Subcutaneous adipose tissue (tissue), 4 donors: ENCODE measurements around the gene ADAMTS17. TPM values are rescaled to one million over a fixed set of nuclear protein-coding genes. Genes with fewer than 3 reads are reported as not detected.

Experiments
- CTCF ChIP-seq: fragments of 450-650 bp; IDR thresholded peaks from one replicate; pipeline ENCODE4 v1.5.1; 2016; ENCODE audit warnings: low read depth, mild to moderate bottlenecking, control low read depth, antibody characterized with exemption, moderate library complexity
- total RNA-seq, 4 donors: library from RNA; depleted of rRNA; stranded (reverse); fragments of >200 nt; gene quantifications; one replicate each; pipeline ENCODE4 v1.1.0, GENCODE V29; 2016

Gene ADAMTS17
- total RNA-seq, 4 donors from 2014 or later = 0.49 to 5.3 (median 2.5) TPM

- no peak for TF ChIP-seq CTCF
Measured at GRCh38 chr15:100348578-100348977, 6.8 kb upstream of the ADAMTS17 start.

- no peak for TF ChIP-seq CTCF
Measured at GRCh38 chr15:100346866-100347512, 5.2 kb upstream of the ADAMTS17 start.

- no peak for TF ChIP-seq CTCF
Measured at GRCh38 chr15:100345438-100345837, 3.7 kb upstream of the ADAMTS17 start.

GRCh38 chr15:100343251-100343650 lies 1.5 kb upstream of the ADAMTS17 start:
- no peak for TF ChIP-seq CTCF

- TF ChIP-seq CTCF = no peak
Measured at GRCh38 chr15:100341239-100341749, 481 bp downstream of the ADAMTS17 start.

GRCh38 chr15:100340721-100341238 lies 995 bp downstream of the ADAMTS17 start:
- TF ChIP-seq CTCF = no peak

- no peak for TF ChIP-seq CTCF
Measured at GRCh38 chr15:100339999-100340398, 1.8 kb downstream of the ADAMTS17 start.
